PFSK-1 (cell line): ENCODE results near the gene CKAP2L.

Experiments used
- POLR2AphosphoS5 ChIP-seq: IDR thresholded peaks from 2 replicates; pipeline ENCODE4 v1.6.1; 2012; ENCODE audit warnings: low read depth, mild to moderate bottlenecking, control low read depth, low read length, moderate library complexity
- SIN3A ChIP-seq: IDR thresholded peaks from 2 replicates; pipeline ENCODE4 v1.6.1; 2012; ENCODE audit warnings: mild to moderate bottlenecking, low read length, moderate library complexity, borderline replicate concordance; ENCODE audit not compliant: insufficient read depth

GRCh38 chr2:112790305-112790704, 25.9 kb upstream of the CKAP2L start:
- TF ChIP-seq POLR2AphosphoS5, result no peak
- no peak for TF ChIP-seq SIN3A
